Hindlimb muscle (tissue), 1 donor: ENCODE measurements around the gene SPATA12. TPM values are rescaled to one million over a fixed set of nuclear protein-coding genes. Genes with fewer than 3 reads are reported as not detected.
"Not testable (repeated sequence)": the region's sequence is repeated elsewhere in the genome, so short reads cannot be mapped to it uniquely, and the experiment has no call there.

Experiments
- DNase-seq: peaks from one replicate; pipeline ENCODE4 v3.0.0-alpha.2; 2013
- polyA plus RNA-seq: library from polyadenylated mRNA; unstranded; fragments of 120-200 nt; gene quantifications from one replicate; pipeline ENCODE4 v1.2.1, GENCODE V29; 2013; ENCODE audit not compliant: insufficient read length

SPATA12 gene
- polyA plus RNA-seq, 1 donor: 0.08 TPM

- no peak for DNase-seq
Observed at GRCh38 chr3:57053122-57053521, 7.3 kb upstream of the SPATA12 start.

DNA sequence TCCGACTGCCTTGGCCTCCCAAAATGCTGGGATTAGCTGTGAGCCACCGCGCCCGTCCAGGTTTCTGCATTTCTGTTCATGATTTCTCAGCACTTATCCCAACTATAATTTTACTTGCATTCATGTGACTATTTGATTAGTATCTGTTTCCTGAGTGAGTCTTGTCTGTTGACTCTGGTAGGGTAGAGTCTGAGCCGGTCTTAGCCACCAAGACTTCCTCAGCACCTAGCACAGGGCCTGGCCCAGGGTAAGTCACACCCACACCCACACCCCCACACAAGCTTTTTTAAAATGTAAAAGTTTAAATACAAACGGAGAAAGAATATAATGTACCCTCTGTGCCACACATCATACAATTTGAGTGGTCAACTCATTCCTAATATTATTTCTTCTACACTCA lies 3.1 kb upstream of the SPATA12 start:
- DNase-seq: no peak

DNA sequence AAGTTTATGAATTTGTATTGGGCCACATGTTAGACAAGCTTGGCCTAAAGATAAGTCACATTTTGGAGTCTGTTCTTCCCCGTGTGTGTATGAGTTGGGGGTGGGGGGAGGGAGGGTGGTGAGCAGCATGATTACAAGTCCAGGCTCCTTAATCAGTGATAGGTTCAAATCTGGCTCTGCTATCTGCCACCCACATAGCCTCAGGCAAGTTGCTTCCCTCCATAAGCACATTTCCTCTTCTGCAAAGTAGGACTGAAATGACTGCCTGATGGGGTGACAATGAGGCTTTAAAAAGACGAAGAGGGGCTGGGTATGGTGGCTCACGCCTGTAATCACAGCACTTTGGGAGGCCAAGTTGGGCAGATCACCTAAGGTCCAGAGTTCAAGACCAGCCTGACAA lies 1.1 kb upstream of the SPATA12 start:
- no peak for DNase-seq

- no peak for DNase-seq
Observed at GRCh38 chr3:57061556-57061955, 1.1 kb downstream of the SPATA12 start.

DNA sequence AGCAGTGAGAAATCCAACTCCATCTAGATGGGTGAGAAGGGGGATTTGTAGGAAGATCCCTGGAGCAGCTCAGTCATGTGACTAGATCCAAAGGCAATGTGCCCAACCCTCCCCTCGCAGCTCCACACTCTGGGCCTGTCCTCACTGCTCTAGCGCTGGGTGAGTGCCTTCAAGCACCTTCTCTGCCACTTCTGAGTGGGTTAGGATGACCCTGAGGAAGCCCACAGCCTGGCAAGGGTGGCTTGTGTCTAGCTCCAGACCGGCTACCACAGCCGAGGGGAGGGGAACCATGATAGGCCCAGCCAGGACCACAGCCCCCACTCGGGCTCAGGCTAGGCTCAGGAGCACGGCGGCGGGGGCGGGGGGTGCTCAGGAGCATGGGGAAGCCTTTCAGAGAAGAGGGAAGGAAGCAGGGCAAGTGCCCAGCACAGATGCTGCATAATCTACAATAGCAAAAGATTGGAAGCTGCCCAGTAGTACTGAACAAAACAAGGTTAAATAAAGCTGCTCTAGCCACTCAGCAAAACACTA lies 1.7 kb downstream of the SPATA12 start:
- DNase-seq: no peak

DNA sequence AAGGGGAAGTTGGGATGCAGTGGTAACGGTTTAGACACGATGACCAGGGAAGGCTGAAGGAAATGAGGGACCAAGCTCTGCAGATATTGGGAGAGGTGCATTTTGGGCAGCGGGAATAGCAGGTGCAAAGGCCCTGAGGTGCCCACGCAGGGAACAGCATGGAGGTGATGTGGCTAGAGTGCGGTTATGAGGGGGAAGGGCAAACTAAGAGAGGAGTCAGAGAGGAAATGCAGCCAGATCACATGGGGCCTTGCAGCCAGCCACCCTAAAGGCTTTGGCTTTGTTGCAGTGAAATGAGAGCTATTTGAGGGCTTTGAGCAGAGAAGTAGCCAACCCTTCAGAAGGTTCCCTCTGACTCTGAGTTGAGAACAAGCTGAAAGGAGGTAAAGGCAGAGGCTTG lies 2.6 kb downstream of the SPATA12 start:
- DNase-seq: no peak

DNA sequence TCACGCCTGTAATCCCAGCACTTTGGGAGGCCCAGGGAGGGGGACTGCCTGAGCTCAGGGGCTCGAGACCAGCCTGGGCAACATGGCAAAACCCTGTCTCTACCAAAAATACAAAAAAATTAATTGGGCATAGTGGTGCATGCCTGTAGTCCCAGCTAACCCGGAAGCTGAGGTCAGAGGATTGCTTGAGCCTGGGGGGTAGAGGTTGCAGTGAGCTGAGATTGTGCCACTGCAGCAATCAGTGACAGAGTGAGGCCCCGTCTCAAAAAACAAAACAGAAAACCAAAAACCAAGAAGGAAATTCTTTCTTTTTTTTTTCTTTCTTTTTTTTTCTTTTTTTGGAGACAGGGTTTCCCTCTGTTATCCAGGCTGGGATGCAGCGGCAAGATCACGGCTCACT lies 3.5 kb downstream of the SPATA12 start:
- DNase-seq: no peak

DNA sequence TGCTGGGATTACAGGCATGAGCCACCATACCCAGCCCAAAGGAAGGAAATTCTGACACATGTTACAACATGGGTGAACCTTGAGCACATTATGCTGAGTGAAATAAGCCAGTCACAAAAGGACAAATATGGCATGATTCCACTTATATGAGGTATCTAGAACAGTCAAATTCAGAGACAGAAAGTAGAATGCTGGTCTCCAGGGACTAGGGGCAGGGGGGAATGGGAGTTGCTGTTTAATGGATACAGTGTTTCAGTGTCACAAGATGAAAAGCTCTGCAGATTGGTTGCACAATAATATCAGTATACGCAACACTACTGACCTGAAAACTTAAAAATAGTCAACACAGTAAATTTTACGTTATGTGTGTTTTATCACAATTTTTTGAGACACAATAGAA lies 4.1 kb downstream of the SPATA12 start:
- no peak for DNase-seq

DNA sequence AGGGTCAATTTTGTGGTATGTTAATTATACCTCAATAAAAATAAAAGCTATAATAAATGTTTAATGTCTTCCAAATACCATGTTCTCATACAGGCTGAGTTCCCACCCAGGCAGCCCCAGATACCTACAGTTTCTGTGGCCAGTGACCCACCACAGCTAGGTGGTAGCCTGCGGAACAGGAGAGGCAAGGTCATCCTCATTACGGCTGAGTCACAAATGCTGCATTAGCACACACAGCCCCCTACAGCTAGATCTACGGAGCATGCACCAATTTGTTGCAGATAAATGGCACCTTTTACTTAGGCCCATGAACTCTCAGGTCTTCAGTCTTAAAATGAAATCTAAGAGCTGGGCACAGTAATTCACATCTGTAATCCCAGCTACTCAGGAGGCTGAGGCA lies 5.1 kb downstream of the SPATA12 start:
- no peak for DNase-seq

- no peak for DNase-seq
Observed at GRCh38 chr3:57066471-57066870, 6.0 kb downstream of the SPATA12 start.

DNA sequence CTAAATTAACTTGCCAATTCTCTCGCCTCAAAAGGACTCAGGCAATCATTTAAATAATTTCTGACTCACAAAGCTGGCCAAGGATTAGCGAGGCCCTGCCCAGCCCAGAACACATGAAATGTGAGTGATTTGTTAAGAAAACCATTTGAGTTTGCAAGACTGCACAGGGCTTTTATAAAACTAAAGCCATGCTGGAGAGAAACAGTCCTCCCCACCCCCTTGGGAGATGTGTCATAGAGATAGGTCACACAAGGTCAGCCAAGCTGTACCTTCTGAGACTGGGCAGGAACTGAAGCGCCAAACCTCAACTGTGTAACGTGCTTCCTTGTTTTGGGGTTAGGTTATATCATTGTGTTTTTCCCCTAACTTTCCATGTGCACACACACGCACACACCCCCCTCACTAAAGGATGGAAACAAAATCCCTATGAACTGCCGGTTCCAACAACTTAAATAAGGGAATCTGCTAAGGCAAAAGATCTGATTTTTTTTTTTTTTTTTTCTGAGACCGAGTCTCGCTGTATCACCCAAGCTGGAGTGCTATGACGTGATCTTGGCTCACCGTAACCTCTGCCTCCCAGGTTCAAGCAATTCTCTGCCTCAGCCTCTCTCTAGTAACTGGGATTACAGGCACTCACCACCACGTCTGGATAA lies 8.1 kb downstream of the SPATA12 start:
- DNase-seq: peak; percentile 70

- peak; percentile 48 for DNase-seq
Observed at GRCh38 chr3:57069503-57069902, 9.0 kb downstream of the SPATA12 start.

DNA sequence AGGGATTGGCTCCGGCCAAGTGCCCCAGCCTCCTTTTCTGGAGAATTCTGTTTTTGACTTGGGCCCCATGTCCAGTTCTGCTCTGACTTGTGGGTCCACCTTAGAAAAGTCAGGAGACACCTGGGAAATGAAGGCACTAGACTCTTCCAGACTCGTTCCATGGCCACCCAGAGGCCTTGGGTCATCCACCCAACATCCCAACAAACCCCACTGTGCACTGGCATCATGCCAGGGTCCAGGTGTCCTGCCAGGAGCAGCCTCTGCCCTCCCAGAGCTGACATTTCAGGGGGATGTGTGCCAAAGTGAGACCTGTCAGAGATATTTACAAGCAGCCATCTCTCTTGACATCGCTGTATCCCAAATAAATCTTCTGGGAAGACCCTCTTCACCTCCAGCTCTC lies 13.2 kb downstream of the SPATA12 start:
- DNase-seq: no peak

GRCh38 chr3:57074135-57074534 lies 13.7 kb downstream of the SPATA12 start:
- no peak for DNase-seq

DNA sequence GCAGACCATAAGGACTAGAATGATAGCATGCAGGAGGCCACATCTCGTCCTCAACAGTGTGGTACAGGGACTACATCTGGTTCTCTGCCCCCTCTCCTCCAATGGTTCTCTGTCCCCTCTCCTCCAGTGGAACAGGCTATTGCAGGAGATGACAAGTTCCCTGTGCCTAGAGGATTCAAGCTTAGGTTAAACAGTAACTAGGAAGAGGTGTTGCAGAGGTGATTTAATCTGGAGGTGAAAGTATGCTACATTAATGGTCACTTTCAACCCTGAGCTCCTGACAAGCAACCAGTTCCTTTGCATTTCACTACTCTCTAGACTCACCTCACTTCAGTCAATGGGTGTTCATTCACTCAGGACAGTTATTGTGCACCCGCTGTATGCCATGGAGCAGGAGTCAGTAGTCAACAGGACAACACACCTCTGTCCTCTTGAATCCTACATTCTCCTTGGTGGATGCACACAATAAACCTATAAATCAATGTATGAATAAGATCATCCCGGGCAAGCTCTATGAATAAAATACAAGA lies 16.0 kb downstream of the SPATA12 start:
- no peak for DNase-seq

GRCh38 chr3:57077630-57078343 lies 17.3 kb downstream of the SPATA12 start:
- DNase-seq: no peak

- peak; percentile 58 for DNase-seq
Observed at GRCh38 chr3:57078344-57078634, 17.8 kb downstream of the SPATA12 start.

DNA sequence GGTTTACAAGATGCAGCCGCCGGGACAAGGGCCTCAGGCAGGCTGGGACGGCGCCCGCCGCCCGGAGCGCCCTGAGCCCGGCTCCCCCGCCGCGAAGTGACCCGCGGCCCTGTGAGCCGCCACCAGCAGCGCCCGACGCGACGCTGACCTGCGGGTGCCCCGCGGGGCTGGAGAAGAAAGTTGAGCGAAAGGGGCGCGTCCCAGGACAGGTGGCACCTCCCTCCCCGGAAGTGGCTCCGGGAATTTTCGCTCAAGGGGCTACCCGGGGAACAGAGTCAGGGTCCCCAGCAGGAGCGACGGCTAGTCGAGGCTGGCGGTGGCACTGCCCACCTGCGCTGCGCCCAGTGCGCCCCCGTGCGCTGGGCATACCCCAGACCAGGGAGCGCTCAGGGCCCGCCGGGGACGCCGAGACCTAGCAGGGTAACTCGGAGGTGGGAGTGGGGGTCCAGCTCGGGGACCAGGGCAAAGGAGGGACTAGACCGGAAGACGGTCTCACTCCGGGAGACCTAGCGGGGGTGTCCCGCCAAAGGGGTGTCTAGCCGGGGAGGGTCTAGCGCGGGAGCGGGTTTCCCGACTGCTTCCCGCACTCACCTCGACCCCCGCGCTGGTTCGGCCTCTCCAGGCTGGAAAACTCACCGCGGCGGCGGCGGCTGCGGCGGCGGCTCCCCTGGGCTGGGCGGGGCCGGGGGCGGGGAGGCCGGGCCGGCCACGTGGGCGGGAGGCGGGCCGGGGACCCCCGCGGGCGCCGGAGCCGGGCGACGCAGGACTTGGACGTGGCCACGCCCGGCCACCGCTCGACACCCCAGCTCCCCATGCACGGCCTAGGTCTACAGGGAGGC lies 18.4 kb downstream of the SPATA12 start:
- DNase-seq: peak; percentile 47

DNA sequence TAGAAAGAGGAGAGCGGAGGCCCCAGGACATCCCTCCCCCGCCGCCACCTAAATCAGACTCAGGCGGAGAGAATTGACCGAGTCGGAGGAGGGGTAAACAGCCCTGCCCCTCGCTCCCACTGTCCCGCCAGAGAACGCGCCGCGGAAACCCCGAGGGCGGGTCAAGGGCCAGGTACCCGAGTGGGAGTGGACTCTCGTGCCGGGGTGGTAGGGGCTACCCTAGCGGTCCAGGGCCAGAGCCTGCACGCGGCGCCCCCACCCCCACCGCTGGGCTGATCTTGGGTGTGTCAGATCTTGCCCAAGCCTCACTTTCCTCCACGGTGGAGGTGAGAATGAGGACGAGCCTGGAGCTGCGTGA lies 19.0 kb downstream of the SPATA12 start:
- DNase-seq: no peak

- no peak for DNase-seq
Observed at GRCh38 chr3:57080171-57080570, 19.7 kb downstream of the SPATA12 start.

DNA sequence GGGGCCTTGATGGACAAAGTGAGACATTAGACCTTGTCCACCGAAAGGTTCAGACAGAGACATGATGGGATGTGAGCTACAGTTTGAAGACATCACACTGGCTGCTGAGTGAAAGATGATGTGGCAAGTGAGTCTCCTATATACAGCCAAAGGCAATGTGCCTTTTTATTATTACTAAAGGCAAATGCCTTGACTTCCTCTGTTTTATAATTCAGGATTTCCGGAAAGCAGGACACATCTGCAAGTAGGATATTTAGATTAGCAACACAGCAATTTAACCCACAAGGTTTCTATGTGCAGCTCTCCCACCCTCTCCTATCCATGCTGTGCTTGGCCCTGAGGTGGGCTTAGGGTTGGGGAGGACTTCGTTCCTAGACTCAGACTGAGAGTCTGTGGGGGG lies 20.7 kb downstream of the SPATA12 start:
- DNase-seq: no peak

GRCh38 chr3:57082481-57082880 lies 22.0 kb downstream of the SPATA12 start:
- DNase-seq: no peak

DNA sequence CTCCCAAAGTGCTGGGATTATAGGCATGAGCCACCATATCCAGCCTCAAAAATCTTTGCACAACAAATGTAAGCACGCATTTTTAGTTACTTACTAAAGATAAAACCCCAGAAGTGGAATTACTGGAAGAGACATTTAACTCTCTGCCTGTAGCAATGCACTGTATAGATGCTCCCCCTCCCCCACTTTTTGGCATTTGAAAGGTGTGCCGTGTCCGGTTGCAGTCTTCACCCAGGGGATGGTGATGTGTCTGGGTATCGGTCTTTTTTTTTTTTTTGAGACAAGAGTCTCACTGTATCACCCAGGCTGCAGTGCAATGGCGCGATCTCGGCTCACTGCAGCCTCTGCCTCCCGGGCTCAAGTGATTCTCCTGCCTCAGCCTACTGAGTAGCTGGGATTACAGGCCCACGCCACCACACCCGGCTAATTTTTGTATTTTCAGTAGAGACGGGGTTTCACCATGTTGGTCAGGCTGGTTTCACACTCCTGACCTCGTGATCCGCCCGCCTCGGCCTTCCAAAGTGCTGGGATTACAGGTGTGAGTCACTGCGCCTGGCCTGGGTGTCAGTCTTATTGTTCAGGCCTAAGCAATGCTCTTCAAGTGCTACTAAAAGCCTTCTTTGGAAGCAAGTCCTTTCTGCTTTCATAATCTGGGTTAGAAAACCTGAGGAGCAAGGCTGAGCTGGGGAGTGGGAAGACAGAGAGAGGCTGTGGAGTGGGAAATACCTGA lies 23.0 kb downstream of the SPATA12 start:
- DNase-seq: not testable (repeated sequence)
